AG04449 (cell line): ENCODE data around the gene ARHGAP22.

Experiments
- CTCF ChIA-PET: fragments of 350-600 bp; formaldehyde crosslinking; extraction: SDS; loops from one replicate; lab custom pipeline; 2021; ENCODE audit warnings: antibody characterized with exemption; lab: Yijun Ruan, JAX
- POLR2A ChIA-PET: fragments of 400-600, 350-600 bp; formaldehyde crosslinking; extraction: SDS; loops from one replicate; lab custom pipeline; 2020; ENCODE audit warnings: antibody characterized with exemption, inconsistent platforms; lab: Yijun Ruan, JAX
- DNase-seq: peaks from one replicate; pipeline ENCODE4 v3.0.0-alpha.2; 2010; ENCODE audit warnings: low read depth, low spot score
- H3K4me3 ChIP-seq: 2 replicates; pipeline ENCODE4 v1.5.1; 2011; ENCODE audit warnings: low read depth, mild to moderate bottlenecking, control low read depth, low read length
- CTCF ChIP-seq: IDR thresholded peaks from one replicate; pipeline ENCODE4 v1.5.1; 2011; ENCODE audit warnings: mild to moderate bottlenecking, moderate library complexity, low read length, control low read depth, inconsistent platforms; ENCODE audit not compliant: insufficient read depth; ENCODE audit errors: missing control alignments

ARHGAP22 gene

GRCh38 chr10:48507494-48507893 lies 97.4 kb downstream of the ARHGAP22 start:
- ChIA-PET CTCF (interaction anchor here (1.1 to 6.4 kb wide), 7 partner anchors 10 to 150 kb away, joined by 3 to 58 read pairs (median 12); no protein-coding TSS in a partner anchor), POLR2A (no interaction called here)
- no peak for TF ChIP-seq CTCF
- no peak for DNase-seq
- no peak overlapping the region for H3K4me3 ChIP-seq

- TF ChIP-seq CTCF, result peak; percentile 45
- POLR2A ChIA-PET, result no interaction called here
- CTCF ChIA-PET, result interaction anchor here (0.6 to 6.4 kb wide), 14 partner anchors 12 to 151 kb away, joined by 3 to 58 read pairs (median 5); no protein-coding TSS in a partner anchor
- DNase-seq, result no peak
- no peak overlapping the region for H3K4me3 ChIP-seq
These were observed 98.5 kb downstream of the ARHGAP22 start for GRCh38 chr10:48506147-48506917.

- ChIA-PET CTCF (interaction anchor here (0.6 to 6.4 kb wide), 13 partner anchors 8 to 150 kb away, joined by 3 to 58 read pairs (median 5); no protein-coding TSS in a partner anchor), POLR2A (no interaction called here)
- no peak for DNase-seq
- no peak overlapping the region for H3K4me3 ChIP-seq
- peak; percentile 17 for TF ChIP-seq CTCF
These were observed 99.3 kb downstream of the ARHGAP22 start for GRCh38 chr10:48505394-48506112.

GRCh38 chr10:48504141-48504885 lies 100.6 kb downstream of the ARHGAP22 start:
- CTCF ChIA-PET, result interaction anchor here (0.6 to 6.4 kb wide), 10 partner anchors 9 to 151 kb away, joined by 3 to 58 read pairs (median 4); no protein-coding TSS in a partner anchor

GRCh38 chr10:48503293-48503911 lies 101.5 kb downstream of the ARHGAP22 start:
- POLR2A ChIA-PET, result no interaction called here
- H3K4me3 ChIP-seq, result no peak overlapping the region
- no peak for TF ChIP-seq CTCF
- CTCF ChIA-PET, result interaction anchor here (1.3 to 6.4 kb wide), 5 partner anchors 8 to 152 kb away, joined by 3 to 58 read pairs (median 10); no protein-coding TSS in a partner anchor
- DNase-seq, result no peak

More at GRCh38 chr10:48504141-48504885, 100.6 kb downstream of the ARHGAP22 start:
- POLR2A ChIA-PET, result no interaction called here
- DNase-seq, result no peak
- no peak overlapping the region for H3K4me3 ChIP-seq
- TF ChIP-seq CTCF, result no peak
